Superior temporal gyrus (tissue), 1 donor: ENCODE data around the gene MGME1.
"Not testable (repeated sequence)": the region's sequence is repeated elsewhere in the genome, so short reads cannot be mapped to it uniquely, and the experiment has no call there.

Source experiments
- DNase-seq: peaks from one replicate; pipeline ENCODE4 v3.0.0-alpha.2; 2016; ENCODE audit errors: extremely low spot score

MGME1 gene

DNA sequence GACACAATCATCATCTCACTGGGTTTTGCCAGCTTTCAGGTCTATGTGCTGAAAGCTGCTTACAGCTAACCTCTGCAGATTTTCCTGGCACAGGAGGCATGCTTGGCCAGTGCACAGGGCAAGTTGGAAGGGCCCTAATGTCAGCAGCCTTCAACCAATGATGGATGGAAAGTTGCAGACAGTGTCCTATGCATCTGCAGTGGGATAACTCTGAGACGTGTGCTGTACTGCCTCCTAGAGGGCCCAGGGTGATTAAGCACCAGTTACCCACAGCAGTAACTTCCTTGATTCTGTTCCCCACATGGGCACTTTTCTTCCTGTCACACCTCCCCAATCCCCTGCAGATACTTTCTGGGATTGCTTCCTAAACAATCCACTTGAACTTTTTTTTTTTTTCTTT is 50.2 kb downstream of the MGME1 start:
- no peak for DNase-seq

DNA sequence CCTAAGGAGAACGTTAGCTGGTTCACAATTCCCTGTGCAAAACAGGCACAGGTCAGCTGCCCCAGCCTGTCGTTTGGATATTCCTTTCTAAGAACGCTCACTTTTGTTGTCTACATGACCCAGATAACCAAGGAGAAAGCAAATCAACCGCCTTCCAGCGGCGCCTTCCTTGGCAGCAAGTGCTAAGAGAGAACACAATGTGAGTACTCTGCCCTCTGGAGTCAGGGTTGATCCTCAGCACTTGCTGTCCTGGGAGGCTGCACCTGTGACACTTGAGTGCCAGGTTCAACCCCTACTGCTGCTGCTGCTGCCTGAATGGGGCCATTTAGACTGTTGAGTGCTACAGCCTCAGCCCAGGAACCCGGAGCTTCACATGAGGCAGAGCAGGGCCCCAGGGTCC is 52.1 kb downstream of the MGME1 start:
- no peak for DNase-seq

DNA sequence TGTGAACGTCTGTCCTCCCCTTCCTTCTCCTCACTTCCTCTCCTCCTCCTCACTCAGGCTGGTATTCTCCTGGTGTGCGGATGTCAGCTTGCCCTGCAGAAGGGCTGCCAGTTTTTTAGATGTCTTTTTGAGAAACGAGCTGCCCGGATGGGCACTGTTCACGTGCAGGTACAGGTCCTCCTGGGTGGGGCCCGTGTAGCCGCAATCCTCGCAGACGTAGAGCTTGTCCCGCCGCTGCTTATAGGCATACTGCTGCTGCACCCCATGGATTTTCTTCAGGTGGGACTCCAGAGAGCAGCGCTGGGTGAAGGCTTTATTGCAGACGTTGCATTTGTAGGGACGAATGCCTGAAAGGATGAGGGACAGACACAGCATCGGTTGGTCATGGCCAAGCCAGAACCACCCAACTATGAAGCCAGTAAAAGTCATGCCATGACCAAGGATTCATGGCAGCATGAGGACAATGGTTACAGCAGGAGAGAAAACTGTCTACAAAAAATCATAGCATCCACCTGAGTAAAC is 55.8 kb downstream of the MGME1 start:
- no peak for DNase-seq

DNA sequence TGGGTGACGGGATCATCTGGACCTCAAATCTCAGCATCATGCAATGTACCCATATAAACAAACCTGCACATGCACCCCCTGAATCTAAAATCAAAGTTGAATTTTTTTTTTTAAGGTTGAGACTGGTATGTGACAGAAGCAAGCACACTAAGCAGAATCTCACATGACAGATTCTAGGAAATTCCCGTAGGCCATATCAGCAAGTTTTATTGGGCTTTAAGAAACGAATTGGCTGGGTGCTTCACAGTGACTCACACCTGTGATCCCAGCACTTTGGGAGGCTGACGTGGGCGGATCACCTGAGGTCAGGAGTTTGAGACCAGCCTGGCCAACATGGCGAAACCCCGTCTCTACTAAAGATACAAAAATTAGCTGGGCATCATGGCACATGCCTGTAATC is 58.2 kb downstream of the MGME1 start:
- not testable (repeated sequence) for DNase-seq

DNA sequence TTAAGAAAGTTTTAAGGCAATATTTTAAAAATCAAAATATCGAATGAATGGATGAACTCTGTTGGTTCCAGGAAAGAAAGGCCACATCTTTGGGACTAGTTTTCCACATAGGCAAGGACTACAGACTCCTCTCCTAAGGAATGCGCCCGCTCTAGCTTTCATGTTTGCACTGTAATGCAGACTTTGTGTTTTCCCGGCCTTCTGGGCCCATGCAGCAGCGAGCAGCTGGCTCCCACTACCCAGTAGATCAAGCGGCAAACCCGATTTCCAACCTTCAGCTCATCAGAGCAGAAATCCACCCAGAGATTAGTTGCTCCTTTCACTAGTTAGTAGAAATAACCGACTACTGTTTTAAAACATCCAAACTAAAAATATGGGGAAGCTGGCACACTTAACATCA is 61.2 kb downstream of the MGME1 start:
- no peak for DNase-seq

DNA sequence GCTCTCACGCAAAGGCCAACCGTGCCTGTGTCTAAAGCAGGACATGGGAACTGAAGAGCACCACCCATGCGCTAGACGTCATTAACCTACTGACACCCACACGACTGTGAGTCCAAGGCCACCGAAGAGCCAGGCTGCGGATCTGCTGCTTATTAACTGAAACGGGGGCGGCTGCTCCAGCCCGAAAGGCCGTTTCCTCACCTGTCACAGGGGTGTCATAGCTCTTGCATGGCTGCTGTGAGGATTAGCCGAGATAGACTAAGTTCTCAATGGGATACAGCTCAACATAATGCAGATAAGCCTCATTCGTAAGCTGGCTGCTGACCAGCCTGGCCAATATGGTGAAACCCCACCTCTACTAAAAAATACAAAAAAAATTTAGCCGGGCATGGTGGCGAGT is 62.2 kb downstream of the MGME1 start:
- DNase-seq, result no peak

DNA sequence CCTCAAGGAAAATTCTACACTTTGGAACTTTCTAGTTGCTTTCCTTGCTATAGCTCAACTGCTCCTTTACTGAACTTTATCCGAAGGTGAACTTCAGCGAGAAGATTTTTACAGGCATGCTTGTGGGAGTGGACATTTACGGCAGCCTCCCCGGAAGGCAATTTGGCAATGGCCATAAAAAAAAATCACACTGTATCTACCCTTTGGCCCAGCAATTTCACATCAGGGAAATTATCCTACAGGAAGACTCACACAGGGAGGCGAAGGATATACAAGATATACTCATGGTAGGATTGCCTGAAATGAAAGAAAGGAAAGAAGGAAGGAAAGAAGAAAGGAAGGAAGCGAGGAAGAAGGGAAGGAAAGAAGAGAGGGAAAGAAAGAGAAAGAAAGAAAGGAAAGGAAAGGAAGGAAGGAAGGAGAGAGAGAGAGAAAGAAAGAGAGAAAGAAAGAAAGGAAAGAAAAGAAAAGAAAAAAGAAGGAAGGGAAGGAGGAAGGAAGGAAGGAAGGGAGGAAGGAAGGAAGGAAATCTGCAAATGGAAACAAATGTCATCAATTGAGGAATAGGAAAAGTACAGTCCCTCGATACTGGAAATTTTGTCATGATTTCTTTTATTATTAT is 63.2 kb downstream of the MGME1 start:
- no peak for DNase-seq

DNA sequence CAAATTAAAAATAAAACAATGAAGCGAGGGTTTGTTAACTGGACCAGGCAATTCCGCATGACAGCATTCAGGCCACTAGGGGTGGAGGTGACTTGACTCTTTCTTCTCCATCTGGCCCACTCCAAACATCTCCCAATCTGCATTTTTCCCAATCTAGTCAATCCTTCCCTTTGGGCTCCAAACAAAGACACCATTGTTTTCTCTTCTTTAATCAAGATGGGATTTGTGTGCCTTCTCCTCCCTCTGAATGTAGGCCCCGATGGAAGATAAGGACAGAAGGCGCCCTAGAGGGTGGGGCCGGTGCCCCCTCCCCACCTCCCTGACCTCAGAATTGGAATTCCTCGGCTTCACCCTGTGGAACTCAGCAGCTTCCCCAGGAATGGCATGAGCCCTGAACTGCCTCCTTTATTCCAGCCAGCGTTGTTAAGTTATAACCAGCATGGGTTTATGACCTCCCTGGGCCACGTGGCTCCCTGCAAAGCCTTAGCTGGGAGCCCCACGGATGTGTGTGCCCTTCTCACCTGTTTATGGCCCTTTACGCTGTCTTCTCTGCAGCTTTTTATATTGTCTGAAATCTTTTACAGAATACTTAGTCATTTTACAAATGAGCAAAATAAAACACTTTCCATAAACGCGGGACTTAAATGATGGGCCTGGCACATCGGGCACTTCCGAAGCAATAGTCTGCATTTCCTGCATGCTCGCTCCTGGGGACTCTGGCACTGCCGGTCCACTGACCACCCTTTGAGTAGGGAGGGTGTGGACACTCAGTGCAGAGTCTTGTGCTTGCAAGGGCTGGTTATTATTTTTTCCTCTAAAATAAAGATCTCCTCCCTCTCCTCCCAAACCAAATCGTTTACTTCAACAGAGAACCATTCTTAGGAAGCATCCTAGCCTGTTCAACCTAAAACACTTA is 64.4 kb downstream of the MGME1 start:
- no peak for DNase-seq

DNA sequence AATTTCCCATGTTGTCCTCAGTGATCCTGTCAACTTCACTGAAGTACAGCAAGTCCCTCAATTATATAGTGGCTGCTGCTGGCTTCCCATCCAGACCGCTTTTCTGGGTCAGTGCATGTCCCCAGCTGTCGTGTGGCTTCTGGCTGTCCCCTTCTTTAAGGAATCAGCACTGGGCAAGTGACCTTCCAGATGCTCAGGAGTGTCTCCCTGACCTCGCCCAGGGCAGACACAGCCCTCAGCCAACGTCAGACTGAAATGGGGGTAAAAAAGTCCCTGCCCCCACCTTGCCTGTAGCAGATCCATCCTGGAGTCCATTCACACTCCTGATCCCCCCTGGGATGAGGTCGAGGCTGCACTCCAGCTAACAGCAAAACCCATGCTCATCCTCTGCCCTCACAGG is 65.2 kb downstream of the MGME1 start:
- DNase-seq, result no peak

DNA sequence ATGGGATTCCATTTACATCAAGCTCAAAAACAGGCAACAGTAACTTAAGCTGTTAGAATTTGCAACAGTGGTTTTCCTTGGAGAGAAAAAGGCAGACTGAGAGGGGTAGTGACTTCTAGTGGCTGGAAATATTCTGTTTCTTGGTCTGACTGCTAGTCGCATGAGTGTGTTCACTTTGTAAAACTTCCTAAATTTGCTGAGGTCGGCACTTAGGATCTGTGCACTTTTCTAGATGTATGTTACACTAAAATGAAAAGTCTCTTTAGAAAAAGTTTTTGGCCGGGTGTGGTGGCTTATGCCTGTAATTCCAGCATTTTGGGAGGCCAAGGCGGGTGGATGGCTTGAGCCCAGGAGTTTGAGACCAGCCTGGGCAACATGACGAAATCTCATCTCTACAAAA is 70.2 kb downstream of the MGME1 start:
- no peak for DNase-seq
